Measurements from ENCODE around the gene ZNRF3.

- no peak for TF ChIP-seq CTCF (IDR thresholded peaks at IDR 0.05)
- no peak for TF ChIP-seq RXRA (IDR thresholded peaks at IDR 0.05; ENCODE audit: borderline replicate concordance, low read depth)
- no peak for TF ChIP-seq YY1 (IDR thresholded peaks at IDR 0.05; ENCODE audit: low read depth)
- TF ChIP-seq RFX5 (IDR thresholded peaks at IDR 0.05; ENCODE audit: low read length): no peak
- no peak for TF ChIP-seq FOXM1 (IDR thresholded peaks at IDR 0.05; ENCODE audit: low read depth)
- TF ChIP-seq REST (IDR thresholded peaks at IDR 0.05; ENCODE audit: low read depth, low read length): no peak
- no peak for TF ChIP-seq TEAD4 (IDR thresholded peaks at IDR 0.05; ENCODE audit: borderline replicate concordance, insufficient read depth)
- no peak for TF ChIP-seq NFIC (IDR thresholded peaks at IDR 0.05; ENCODE audit: borderline replicate concordance)
- TF ChIP-seq EP300 (IDR thresholded peaks at IDR 0.05; ENCODE audit: borderline replicate concordance in 1 of 2, low read depth in 1 of 2, low read length in 1 of 2): no peak
Measured at GRCh38 chr22:28887725-28888459, 4.5 kb downstream of the ZNRF3 start.

Data from SK-N-SH (cell line).